A549 (cell line): ENCODE data around the gene IL12RB2.

Experiments
- BHLHE40 ChIP-seq: IDR thresholded peaks from 2 replicates; pipeline ENCODE4 v1.6.1; 2012; ENCODE audit warnings: low read depth, low read length, inconsistent platforms
- CHD2 ChIP-seq: fragments of 150-350 bp; IDR thresholded peaks from 2 replicates; pipeline ENCODE4 v1.6.1; 2014; ENCODE audit warnings: low read length; ENCODE audit not compliant: partially characterized antibody
- MYC ChIP-seq: IDR thresholded peaks from 2 replicates; pipeline ENCODE4 v1.6.1; 2012; ENCODE audit warnings: mild to moderate bottlenecking, inconsistent platforms, low read length, improper control_type of control experiment, borderline replicate concordance
- POLR2A ChIP-seq: IDR thresholded peaks from 2 replicates; pipeline ENCODE4 v1.6.1; 2012; ENCODE audit warnings: mild to moderate bottlenecking, low read length
- POLR2AphosphoS2 ChIP-seq: conservative IDR thresholded peaks from 2 replicates; pipeline ENCODE4 v1.6.1; 2012; ENCODE audit warnings: low read length, improper control_type of control experiment, inconsistent platforms

- TF ChIP-seq BHLHE40 (no peak), POLR2AphosphoS2 (no peak), POLR2A (no peak), CHD2 (no peak), MYC (no peak)
Measured at GRCh38 chr1:67434491-67434890, 126.8 kb downstream of the IL12RB2 start.
